ENCODE data around the gene COPB2. TPM values are rescaled to one million over a fixed set of nuclear protein-coding genes. Genes with fewer than 3 reads are reported as not detected.

COPB2 gene
- total RNA-seq, 1 experiment from 2014 or later = 119 TPM

DNA sequence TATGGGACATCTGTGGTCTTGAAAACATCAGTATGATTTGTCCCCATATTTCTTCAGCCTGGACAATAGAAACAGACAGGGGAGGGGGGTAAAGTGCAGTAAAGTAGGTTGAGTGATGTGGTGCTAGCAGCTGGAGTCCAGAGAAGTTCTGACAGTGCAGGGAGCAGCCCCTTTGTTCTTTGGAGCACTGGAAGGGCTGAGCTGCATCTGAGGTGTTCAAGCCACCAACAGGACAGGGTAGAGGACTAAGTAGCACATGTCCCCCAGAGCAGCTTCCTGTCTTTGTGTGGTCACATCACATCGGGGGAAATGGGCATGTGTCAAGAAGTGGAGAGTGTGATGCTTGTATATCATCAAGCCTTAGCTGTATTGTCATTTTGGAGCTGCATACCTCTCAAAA is 33.6 kb downstream of the COPB2 start:
- POLR2A ChIA-PET = no interaction called here
- RAD21 ChIA-PET (ENCODE audit: low non-redundant PET in 1 of 2, low total read pairs in 2 of 2, uncharacterized antibody in 2 of 2, unreplicated experiment in 2 of 2) = no interaction called here
- Histone ChIP-seq H2AFZ (ENCODE audit: low read depth, low read length, poor library complexity, severe bottlenecking) (no peak overlapping the region), H3K79me2 (ENCODE audit: insufficient read depth, low read length) (peaks cover 5% of the 10 kb centered on the region; the same call in 1 of the 2 replicates), H3K27me3 (ENCODE audit: insufficient read depth, low read length) (no peaks in the 10 kb centered on the region), H3K4me2 (ENCODE audit: low read length) (no peak overlapping the region), H3K4me1 (ENCODE audit: control insufficient read depth in 1 of 2, insufficient read depth in 2 of 2, low read length in 2 of 2) (no peaks in the 10 kb centered on the region), H3K9me2 (ENCODE audit: insufficient read depth) (no peaks in the 10 kb centered on the region), H3K27ac (ENCODE audit: low read depth, low read length) (no peak overlapping the region), H3K9ac (ENCODE audit: low read length) (no peak overlapping the region), H4K20me1 (ENCODE audit: insufficient read depth) (no peaks in the 10 kb centered on the region), H3K9me3 (ENCODE audit: control insufficient read depth in 1 of 2, insufficient read depth in 1 of 2, low read depth in 1 of 2, low read length in 2 of 2) (no peaks in the 10 kb centered on the region), H3K36me3 (ENCODE audit: control insufficient read depth in 1 of 2, insufficient read depth in 2 of 2, low read length in 2 of 2) (peaks cover 62 to 71% of the 10 kb centered on the region in 2 experiments), H3K4me3 (replicated peaks in 1 of 2; ENCODE audit: low read depth in 1 of 2, low read length in 2 of 2) (no peak overlapping the region)
- CTCF ChIA-PET = no interaction called here
- intact Hi-C loops (cut with micrococcal nuclease) = no loop called here
- TF ChIP-seq POLR2A (IDR thresholded peaks at IDR 0.05; ENCODE audit: borderline replicate concordance, extremely low read depth, insufficient read depth, insufficient read length) (no peak), FOSL1 (IDR thresholded peaks at IDR 0.05; ENCODE audit: low read depth) (no peak), EZH2phosphoT487 (IDR thresholded peaks at IDR 0.05; ENCODE audit: borderline replicate concordance) (no peak)
- ATAC-seq = no peak
- BruUV-seq (replicated peaks) = no TSS peak
- DNase-seq (ENCODE audit: low read depth, low spot score) = no peak

DNA sequence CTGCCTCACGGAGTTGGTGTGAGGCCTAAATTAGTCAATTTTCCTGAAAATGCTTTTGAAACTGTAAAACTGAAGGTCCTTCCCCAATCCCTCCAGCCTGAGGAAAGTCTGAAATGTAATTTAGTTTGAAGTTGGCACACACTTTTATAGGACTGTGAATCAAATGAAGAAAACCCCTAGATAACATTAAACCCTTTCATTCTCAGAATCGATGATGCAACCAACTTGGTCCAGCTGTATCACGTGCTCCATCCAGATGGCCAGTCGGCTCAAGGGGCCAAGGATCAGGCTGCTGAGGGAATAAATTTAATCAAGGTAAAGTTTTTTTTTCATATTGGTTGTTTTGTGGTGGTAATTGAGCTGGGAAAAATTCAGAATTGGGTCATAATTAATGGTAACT is 34.0 kb downstream of the COPB2 start:
- CTCF ChIA-PET = interaction anchor here (2.1 kb wide), 1 partner anchor 242 kb away, joined by 13 read pairs; no protein-coding TSS in a partner anchor
- Histone ChIP-seq H3K9ac (ENCODE audit: low read length) (no peak overlapping the region), H3K4me2 (ENCODE audit: low read length) (no peak overlapping the region), H3K4me1 (ENCODE audit: control insufficient read depth in 1 of 2, insufficient read depth in 2 of 2, low read length in 2 of 2) (no peaks in the 10 kb centered on the region), H4K20me1 (ENCODE audit: insufficient read depth) (no peaks in the 10 kb centered on the region), H3K4me3 (replicated peaks in 1 of 2; ENCODE audit: low read depth in 1 of 2, low read length in 2 of 2) (no peak overlapping the region), H2AFZ (ENCODE audit: low read depth, low read length, poor library complexity, severe bottlenecking) (no peak overlapping the region), H3K79me2 (ENCODE audit: insufficient read depth, low read length) (peaks cover 5% of the 10 kb centered on the region; the same call in 1 of the 2 replicates), H3K36me3 (ENCODE audit: control insufficient read depth in 1 of 2, insufficient read depth in 2 of 2, low read length in 2 of 2) (peaks cover 65 to 71% of the 10 kb centered on the region in 2 experiments), H3K27ac (ENCODE audit: low read depth, low read length) (no peak overlapping the region), H3K27me3 (ENCODE audit: insufficient read depth, low read length) (no peaks in the 10 kb centered on the region), H3K9me3 (ENCODE audit: control insufficient read depth in 1 of 2, insufficient read depth in 1 of 2, low read depth in 1 of 2, low read length in 2 of 2) (no peaks in the 10 kb centered on the region), H3K9me2 (ENCODE audit: insufficient read depth) (no peaks in the 10 kb centered on the region)
- TF ChIP-seq RAD21 (IDR thresholded peaks at IDR 0.05; ENCODE audit: low read depth) (no peak), YY1 (IDR thresholded peaks at IDR 0.05; ENCODE audit: extremely low read depth, insufficient replicate concordance, low read depth, low read length) (no peak), TCF7L2 (IDR thresholded peaks at IDR 0.05; ENCODE audit: borderline replicate concordance, extremely low read depth, insufficient read depth, insufficient read length) (no peak), FOSL1 (IDR thresholded peaks at IDR 0.05; ENCODE audit: low read depth) (no peak), EGR1 (IDR thresholded peaks at IDR 0.05; ENCODE audit: low read depth) (no peak), SIN3A (IDR thresholded peaks at IDR 0.05; ENCODE audit: low read depth) (no peak), SRF (IDR thresholded peaks at IDR 0.05; ENCODE audit: low read depth) (no peak), ZNF274 (IDR thresholded peaks at IDR 0.05; ENCODE audit: low read depth, low read length) (no peak), CEBPB (IDR thresholded peaks at IDR 0.05; ENCODE audit: low read depth) (no peak), CBX3 (IDR thresholded peaks at IDR 0.05; ENCODE audit: low read depth) (no peak), SP1 (IDR thresholded peaks at IDR 0.05; ENCODE audit: low read depth) (no peak), ZFX (IDR thresholded peaks at IDR 0.05) (no peak)
- TF ChIP-seq, protein P1, sequence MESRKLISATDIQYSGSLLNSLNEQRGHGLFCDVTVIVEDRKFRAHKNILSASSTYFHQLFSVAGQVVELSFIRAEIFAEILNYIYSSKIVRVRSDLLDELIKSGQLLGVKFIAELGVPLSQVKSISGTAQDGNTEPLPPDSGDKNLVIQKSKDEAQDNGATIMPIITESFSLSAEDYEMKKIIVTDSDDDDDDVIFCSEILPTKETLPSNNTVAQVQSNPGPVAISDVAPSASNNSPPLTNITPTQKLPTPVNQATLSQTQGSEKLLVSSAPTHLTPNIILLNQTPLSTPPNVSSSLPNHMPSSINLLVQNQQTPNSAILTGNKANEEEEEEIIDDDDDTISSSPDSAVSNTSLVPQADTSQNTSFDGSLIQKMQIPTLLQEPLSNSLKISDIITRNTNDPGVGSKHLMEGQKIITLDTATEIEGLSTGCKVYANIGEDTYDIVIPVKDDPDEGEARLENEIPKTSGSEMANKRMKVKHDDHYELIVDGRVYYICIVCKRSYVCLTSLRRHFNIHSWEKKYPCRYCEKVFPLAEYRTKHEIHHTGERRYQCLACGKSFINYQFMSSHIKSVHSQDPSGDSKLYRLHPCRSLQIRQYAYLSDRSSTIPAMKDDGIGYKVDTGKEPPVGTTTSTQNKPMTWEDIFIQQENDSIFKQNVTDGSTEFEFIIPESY (IDR thresholded peaks at IDR 0.05; ENCODE audit: extremely low read depth, insufficient replicate concordance, low read length) = no peak
- TF ChIP-seq, protein P2, sequence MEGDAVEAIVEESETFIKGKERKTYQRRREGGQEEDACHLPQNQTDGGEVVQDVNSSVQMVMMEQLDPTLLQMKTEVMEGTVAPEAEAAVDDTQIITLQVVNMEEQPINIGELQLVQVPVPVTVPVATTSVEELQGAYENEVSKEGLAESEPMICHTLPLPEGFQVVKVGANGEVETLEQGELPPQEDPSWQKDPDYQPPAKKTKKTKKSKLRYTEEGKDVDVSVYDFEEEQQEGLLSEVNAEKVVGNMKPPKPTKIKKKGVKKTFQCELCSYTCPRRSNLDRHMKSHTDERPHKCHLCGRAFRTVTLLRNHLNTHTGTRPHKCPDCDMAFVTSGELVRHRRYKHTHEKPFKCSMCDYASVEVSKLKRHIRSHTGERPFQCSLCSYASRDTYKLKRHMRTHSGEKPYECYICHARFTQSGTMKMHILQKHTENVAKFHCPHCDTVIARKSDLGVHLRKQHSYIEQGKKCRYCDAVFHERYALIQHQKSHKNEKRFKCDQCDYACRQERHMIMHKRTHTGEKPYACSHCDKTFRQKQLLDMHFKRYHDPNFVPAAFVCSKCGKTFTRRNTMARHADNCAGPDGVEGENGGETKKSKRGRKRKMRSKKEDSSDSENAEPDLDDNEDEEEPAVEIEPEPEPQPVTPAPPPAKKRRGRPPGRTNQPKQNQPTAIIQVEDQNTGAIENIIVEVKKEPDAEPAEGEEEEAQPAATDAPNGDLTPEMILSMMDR (IDR thresholded peaks at IDR 0.05 in 2 of 3, conservative IDR thresholded peaks at IDR 0.05 in 1 of 3; ENCODE audit: borderline replicate concordance in 1 of 3, insufficient read depth in 1 of 3, low read depth in 2 of 3, low read length in 2 of 3) = no peak
- no TSS peak for BruUV-seq (replicated peaks)
- intact Hi-C loops (cut with micrococcal nuclease) = no loop called here
- ATAC-seq (no peak), DNase-seq (ENCODE audit: low read depth, low spot score) (no peak)
- POLR2A ChIA-PET = no interaction called here
- RAD21 ChIA-PET (ENCODE audit: low non-redundant PET in 1 of 2, low total read pairs in 2 of 2, uncharacterized antibody in 2 of 2, unreplicated experiment in 2 of 2) = no interaction called here
